GM21447 (cell line): ENCODE measurements around the gene MAD2L2.
"Not testable (repeated sequence)": the region's sequence is repeated elsewhere in the genome, so short reads cannot be mapped to it uniquely, and the experiment has no call there.

Experiments
- ATAC-seq: cut with Tn5 transposase; IDR thresholded peaks from one replicate; pipeline ENCODE4 v1.9.1; 2021; ENCODE audit not compliant: unreplicated experiment

Gene MAD2L2

DNA sequence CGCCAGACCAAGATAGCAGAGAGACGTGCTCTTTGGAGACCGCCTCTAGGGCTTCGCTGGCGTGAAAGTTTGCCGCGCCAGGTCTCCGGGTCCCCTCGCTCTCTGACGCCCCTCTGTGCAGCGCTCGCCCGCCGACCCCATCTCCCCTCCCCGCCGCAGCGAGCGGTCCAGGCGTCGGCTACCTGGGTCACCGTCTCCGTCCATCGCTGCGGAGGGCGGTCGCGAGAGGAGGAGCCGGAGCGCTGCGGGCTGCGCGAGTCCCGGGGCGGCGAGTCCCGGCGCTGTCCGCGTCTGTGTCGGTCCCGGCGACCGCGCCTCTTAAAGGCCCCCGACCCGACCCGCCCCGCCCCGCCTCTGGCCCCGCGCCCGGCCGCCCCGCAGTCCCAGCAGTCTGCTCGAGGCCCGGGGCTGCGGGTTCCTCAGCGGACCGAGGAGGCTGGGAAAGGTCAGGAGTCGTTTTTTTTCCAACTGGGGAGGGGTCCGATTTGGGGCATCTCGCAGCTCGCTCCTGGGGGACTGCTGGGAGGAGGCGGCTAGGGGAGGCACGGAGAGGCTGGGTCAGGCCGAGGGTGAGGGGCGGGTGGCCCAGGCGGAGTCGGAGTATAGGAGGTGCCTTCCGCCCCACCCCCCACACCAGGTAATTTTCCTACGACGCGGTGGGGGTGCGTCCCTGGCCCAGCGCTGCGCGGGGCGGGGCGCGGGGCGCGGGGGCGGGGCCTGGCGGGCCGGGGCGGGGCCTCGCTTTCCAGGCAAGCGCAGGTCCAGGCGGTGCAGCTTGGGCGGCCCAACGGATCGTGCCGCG is 26.6 kb downstream of the MAD2L2 start, which contains the start of the genes FBXO2 and FBXO44:
Gene FBXO2, minus strand, starts transcription at position 293 of the 802 bp plus-strand sequence. Its CDS starts 89 bp downstream, at position 204.
Gene FBXO44, plus strand, starts transcription at position 741 of the 802 bp plus-strand sequence. CDS start 959 bp downstream, outside the sequence.
- peak; percentile 61 for ATAC-seq

DNA sequence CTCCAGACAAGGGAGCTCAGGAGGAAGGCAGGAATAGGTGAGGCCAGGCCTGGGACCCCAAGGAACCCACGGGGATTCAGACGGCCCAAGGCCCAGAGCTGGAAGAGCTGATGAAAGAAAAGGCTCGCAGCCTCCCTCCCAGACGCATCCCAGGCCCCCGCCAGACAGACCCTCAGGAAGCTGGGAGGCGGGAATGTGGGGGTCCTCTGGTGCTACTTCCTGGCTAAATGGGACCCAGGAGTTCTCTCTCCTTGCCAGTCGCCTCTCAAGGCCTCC is 27.1 kb downstream of the MAD2L2 start:
- no peak for ATAC-seq

DNA sequence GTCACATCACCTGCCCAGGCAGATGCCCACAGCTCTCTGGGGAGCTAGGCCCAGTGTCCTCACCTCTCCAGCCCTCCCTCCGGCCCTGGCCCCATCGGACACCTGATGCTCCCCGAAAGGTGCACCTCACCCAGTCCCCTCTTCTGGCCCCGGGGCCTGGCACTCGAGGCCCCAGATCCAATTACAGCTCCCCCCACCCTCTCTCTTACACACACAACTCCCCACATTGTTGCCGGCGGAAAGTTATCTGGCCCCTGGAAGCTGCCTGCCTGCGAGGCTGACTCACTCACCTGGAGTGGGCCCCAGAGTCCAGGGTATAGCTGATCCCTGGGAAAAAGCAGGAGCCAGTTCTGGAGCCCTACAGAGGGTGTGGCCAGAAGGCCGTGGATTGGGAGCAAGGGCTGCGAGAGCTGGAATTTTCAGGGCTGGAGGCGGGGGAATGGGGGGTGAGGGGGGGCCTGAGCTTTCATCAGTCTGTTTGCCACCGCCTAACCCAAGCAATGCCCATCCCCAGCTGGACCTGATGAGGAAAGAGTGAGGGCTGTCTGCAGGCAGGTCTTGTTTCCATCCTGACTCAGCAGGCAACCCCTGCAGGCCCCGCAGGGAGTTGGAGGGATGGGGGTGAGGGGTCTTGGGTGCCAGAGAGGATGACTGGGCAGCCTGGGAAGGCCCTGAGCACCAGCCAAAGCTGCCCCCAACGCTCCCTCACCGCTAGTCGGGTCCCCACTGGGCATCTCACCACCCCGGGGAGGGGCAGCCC is 27.7 kb downstream of the MAD2L2 start:
- ATAC-seq: no peak

DNA sequence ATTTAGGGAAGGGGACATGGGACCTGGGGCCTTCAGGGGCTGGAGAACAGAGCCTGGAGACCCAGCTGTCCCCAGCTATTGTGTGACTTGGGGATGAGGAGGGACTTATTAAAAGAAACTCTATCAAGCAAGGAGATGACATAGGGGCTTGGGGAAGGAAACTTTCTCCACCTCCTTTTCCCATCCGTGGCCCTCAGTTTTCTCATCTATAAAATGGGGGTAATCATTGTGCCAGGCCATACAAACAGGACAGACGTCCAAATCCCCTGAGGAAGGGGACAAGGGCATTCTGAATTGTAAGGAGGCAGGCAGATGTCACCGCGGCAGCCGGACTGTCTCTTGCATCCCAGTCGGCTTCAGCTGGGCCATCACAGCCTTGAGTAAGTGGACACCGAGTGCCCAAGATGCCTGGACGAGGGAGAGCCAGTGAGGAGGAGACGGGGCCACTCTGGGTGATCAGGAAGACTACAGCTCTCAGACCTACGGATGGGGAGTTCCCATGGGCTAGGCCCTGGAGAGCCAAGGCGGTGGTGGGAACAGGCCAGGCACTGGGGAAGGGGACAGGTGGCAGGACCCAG is 28.7 kb downstream of the MAD2L2 start:
- ATAC-seq: no peak

GRCh38 chr1:11651017-11651416 is 29.9 kb downstream of the MAD2L2 start:
- ATAC-seq: no peak

- ATAC-seq: no peak
Measured at GRCh38 chr1:11650331-11650991, 30.5 kb downstream of the MAD2L2 start.

GRCh38 chr1:11649624-11650330 is 31.2 kb downstream of the MAD2L2 start:
- no peak for ATAC-seq

- no peak for ATAC-seq
Measured at GRCh38 chr1:11649237-11649623, 31.7 kb downstream of the MAD2L2 start.

GRCh38 chr1:11648732-11649158 is 32.2 kb downstream of the MAD2L2 start:
- ATAC-seq: no peak

DNA sequence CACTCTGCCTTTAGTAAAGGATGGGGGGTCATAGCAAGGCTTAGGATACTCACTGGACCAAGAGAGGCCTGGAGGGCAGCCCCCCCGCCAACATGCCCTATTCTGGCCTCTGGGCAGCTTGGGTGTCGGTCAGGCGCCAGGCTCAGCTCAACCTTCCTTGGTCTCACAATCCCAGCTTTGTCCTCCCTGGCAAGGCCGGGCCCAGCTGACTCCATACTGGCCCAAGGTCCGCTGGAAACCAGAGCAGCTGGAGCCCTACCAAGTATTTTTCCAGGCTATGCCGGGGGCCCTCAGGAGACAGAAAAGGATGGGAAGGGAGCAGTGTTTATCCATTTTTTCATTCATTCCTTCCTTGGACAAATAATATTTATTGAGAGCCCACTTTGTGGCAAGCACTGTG is 32.9 kb downstream of the MAD2L2 start:
- no peak for ATAC-seq

DNA sequence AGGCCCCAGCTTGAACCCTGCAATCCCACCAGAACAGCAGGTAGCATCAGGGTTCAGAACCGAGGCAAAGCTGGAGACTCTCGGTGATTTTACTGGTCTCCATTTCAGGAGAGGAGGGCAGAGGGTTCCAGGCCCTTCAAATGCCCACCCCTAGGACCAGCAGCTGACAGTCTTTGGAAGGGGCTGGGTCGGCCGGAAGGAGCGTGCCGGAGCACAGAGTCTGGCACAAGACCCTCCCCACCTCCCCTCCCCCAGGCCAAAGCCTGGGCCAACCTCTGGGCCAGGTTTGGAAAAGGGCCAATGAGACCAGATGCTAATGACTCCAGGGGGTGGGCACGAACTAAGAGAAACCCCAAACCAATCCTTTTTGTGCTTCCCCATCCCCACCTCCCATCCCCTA is 33.6 kb downstream of the MAD2L2 start:
- ATAC-seq: no peak

- no peak for ATAC-seq
Measured at GRCh38 chr1:11646317-11646716, 34.6 kb downstream of the MAD2L2 start.

- no peak for ATAC-seq
Measured at GRCh38 chr1:11645670-11646265, 35.2 kb downstream of the MAD2L2 start.

GRCh38 chr1:11645270-11645669 is 35.7 kb downstream of the MAD2L2 start:
- ATAC-seq: no peak

DNA sequence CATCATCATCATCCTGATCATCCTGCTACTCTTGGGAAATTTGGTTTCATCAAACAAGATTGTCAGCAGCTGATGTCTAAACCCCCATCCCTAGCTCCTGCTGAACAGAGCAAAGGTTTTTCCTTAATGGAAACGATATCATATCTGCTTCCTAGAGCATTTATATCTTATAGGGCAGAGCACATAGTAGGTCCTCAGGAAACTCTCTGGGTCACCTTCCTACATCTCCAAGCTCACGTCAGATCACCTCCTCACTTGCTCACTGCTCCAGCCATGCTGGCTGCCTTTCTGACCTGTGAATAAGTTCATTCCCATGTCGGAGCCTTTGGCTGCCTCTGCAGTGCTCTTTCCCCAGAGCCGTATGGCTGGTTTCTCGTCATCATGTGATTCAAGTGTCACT is 37.2 kb downstream of the MAD2L2 start:
- ATAC-seq: no peak

DNA sequence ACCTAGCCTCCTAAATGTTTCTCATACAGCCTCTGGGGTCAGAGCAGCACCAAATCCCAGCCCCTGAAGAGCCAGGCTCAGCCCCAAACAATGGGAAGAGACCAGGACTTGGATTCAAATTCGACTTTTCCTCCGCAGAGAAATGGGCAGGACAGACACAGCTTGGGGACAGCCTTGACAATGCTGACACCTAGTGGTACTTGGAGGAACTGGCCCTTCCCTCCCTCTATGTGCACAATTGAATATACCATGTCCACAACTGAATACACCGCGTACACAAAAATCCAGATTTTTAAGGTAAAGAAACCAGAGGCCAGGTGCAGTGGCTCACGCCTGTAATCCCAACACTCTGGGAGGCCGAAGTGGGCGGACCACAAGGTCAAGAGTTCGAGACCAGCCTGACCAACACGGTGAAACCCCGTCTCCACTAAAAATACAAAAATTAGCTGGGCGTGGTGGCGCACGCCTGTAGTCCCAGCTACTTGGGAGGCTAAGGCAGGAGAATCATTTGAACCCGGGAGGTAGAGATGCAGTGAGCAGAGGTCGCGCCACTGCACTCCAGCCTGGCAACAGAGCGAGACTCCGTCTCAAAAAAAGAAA is 38.4 kb downstream of the MAD2L2 start:
- ATAC-seq: not testable (repeated sequence)

GRCh38 chr1:11641776-11642305 is 39.1 kb downstream of the MAD2L2 start:
- ATAC-seq: no peak

DNA sequence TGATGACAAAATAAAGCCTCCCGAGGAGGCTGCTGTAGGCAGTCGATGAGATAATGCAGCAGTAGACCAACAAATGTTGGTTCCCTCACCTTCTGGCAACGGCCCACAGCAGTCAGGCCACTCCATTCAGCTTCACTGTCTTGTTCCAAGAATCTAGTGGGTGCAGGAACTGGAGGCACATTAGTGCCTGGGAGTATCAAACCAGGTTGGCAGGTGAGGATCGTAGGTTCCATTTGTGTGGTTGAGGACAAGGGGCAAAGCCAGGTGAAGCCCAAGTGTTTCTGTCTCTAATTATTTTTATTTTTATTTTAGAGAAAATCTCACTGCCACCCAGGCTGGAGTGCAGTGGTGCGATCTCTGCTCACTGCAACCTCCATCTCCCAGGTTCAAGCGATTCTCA is 40.0 kb downstream of the MAD2L2 start:
- ATAC-seq: no peak

DNA sequence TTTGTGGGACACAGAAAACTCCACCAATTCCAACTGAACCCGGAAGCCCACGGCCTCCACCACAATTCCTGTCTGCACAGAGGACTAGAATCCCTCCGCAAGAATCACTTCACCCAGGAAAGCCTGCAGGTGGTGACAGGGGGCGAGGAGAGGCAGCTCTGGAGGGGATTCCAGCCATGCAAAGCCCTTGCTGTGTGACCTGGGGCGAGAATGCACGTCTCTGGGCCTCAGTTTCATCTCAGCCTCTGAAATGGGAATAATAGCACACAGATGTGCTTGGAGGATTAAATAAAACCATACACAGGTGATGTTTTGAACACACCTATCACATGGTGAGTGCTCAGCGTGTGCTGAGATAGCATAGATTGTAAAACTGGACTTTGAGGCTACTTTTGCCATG is 40.8 kb downstream of the MAD2L2 start:
- ATAC-seq: no peak

DNA sequence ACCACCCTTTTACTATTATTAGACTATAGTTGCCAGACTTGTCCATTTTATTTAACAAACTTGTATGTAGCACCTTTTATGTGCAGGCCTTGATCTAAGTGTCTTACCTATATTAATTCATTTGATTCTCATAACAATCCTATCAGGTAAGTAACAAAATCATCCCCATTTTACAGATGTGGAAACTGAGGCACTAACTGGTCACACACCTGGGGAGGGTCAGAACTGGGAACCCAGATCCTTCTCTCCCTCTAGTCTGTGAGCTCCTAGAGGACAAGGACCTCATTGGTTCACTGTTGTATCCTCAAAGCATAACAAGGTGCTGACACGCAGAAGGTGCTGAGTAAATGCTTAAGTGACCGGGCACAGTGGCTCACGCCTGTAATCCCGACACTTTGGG is 41.6 kb downstream of the MAD2L2 start:
- ATAC-seq: no peak
